NB4 (cell line): ENCODE results near the gene RAPGEF5.

Source experiments
- DNase-seq: peaks from one replicate; pipeline ENCODE4 v3.0.0; 2010; ENCODE audit warnings: low read depth
- H3K4me3 ChIP-seq: one replicate; pipeline ENCODE4 v1.5.1; 2011; ENCODE audit warnings: mild to moderate bottlenecking, low read depth, low read length, moderate library complexity
- MYC ChIP-seq: IDR thresholded peaks from 2 replicates; pipeline ENCODE4 v1.6.1; 2011; ENCODE audit warnings: low read depth, low read length
- POLR2A ChIP-seq: IDR thresholded peaks from 2 replicates; pipeline ENCODE4 v1.6.1; 2011; ENCODE audit warnings: mild to moderate bottlenecking; ENCODE audit not compliant: insufficient read length; ENCODE audit errors: extremely low read depth
- TF ChIP-seq, protein P1 (sequence below): IDR thresholded peaks from 2 replicates; pipeline ENCODE4 v1.6.1; 2011; ENCODE audit warnings: low read depth, low read length
- TF ChIP-seq, protein P2 (sequence below): IDR thresholded peaks from one replicate; pipeline ENCODE4 v1.5.1; 2012; ENCODE audit warnings: low read depth, low read length

The RAPGEF5 gene

DNA sequence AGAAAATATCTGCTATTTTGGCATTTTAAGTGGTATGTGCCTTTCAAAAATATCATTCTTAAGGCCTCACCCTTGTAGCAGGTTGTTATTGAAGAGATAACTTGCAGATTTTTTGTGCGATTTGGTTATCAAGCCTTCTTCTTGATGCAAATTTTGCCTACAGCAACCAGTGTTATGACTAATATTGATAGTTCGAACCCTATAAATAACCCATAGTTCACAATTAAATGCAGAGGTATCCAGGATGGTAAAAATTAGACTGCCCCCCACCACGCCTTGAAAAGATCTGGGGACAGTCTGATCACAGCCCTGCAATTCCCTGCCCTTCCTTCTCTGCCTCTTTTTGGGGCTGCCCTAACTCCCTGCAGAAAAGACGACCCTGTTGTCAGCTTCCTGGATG is 28.4 kb upstream of the RAPGEF5 start:
- DNase-seq = no peak
- no peak overlapping the region for H3K4me3 ChIP-seq
- TF ChIP-seq POLR2A (no peak), MYC (no peak)
- TF ChIP-seq, protein P1, sequence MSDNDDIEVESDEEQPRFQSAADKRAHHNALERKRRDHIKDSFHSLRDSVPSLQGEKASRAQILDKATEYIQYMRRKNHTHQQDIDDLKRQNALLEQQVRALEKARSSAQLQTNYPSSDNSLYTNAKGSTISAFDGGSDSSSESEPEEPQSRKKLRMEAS = no peak
- TF ChIP-seq, protein P2, sequence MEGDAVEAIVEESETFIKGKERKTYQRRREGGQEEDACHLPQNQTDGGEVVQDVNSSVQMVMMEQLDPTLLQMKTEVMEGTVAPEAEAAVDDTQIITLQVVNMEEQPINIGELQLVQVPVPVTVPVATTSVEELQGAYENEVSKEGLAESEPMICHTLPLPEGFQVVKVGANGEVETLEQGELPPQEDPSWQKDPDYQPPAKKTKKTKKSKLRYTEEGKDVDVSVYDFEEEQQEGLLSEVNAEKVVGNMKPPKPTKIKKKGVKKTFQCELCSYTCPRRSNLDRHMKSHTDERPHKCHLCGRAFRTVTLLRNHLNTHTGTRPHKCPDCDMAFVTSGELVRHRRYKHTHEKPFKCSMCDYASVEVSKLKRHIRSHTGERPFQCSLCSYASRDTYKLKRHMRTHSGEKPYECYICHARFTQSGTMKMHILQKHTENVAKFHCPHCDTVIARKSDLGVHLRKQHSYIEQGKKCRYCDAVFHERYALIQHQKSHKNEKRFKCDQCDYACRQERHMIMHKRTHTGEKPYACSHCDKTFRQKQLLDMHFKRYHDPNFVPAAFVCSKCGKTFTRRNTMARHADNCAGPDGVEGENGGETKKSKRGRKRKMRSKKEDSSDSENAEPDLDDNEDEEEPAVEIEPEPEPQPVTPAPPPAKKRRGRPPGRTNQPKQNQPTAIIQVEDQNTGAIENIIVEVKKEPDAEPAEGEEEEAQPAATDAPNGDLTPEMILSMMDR = no peak

DNA sequence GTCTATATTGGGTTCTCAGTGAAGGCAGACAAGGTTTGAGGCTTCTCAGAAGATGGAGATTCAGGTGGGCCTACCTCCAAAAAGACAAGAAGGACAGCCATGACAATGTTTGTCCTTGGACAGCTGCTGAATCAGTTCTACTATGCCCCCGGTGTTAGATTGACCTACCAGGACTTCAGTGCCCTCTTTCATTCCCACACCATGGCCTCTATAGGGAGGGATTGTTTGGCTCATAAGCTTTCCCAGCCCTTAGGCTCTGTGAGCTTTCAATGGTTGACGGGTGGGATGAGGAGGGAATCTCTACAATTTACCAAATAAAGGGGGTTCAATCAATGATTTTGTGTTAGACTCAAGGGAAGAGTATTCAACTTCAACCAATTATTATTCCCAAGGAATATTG is 23.4 kb upstream of the RAPGEF5 start:
- TF ChIP-seq, protein P2 = no peak
- no peak for TF ChIP-seq POLR2A
- no peak for TF ChIP-seq MYC
- TF ChIP-seq, protein P1 = no peak
- DNase-seq = no peak
- H3K4me3 ChIP-seq = no peak overlapping the region

DNA sequence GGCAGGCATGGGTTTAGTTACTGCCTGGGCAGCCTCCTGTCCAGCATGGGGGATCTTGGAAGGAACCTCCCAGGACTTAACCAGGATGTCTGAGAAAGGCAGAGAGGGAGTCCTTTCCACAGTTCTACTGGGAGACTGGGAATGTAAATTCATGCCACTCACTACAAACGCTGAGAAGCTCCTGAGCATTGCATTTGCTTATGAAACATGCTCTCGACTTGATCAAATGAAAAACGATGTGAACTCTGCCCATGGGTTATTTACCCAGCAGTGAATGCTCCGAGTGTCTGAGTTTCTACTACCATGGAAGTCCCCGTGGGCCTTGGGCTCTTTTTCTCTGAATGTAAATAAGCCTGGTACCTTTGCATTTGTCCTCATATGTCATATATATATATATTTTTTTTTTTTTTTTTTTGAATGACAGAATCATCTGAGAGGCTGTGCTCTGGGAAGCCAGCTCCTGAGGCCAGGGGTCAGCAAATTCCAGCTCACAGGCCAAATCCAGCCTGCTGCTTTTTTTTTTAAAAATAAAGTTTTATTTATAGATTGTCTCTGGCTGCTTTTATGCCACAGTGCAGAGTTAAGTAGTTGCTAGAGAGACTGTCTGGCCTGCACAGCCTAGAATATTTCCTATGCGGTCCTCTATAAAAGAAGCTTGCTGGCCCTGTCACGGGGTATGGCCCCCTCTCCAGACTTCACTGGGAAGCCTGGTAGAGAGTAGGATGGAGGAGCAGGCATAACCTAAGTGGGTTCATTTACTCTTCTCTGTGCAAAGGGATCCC is 21.4 kb upstream of the RAPGEF5 start:
- no peak overlapping the region for H3K4me3 ChIP-seq
- DNase-seq = no peak
- TF ChIP-seq, protein P2 = no peak
- TF ChIP-seq MYC (no peak), POLR2A (no peak)
- TF ChIP-seq, protein P1 = no peak

DNA sequence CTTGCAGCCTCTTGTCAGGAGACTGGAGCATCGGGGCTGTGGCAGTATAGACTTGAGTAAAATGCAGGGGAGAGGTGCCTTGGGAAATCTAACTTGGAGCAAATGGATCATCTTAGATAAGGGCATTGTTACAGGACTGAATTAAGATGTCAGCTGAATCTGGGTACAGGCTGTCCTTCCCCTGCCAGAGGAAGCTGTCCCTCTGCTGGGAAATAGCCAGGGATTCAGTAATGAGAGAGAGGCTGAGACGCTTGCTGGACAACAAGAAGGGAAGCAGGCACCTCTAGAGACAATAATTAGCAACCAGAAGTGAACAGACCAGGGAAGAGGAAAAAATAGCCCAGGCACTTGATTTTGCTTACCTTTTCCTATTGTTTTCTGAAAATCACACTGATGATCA is 20.7 kb upstream of the RAPGEF5 start:
- DNase-seq = no peak
- TF ChIP-seq, protein P1 = no peak
- no peak for TF ChIP-seq POLR2A
- no peak for TF ChIP-seq MYC
- TF ChIP-seq, protein P2 = no peak
- no peak overlapping the region for H3K4me3 ChIP-seq

DNA sequence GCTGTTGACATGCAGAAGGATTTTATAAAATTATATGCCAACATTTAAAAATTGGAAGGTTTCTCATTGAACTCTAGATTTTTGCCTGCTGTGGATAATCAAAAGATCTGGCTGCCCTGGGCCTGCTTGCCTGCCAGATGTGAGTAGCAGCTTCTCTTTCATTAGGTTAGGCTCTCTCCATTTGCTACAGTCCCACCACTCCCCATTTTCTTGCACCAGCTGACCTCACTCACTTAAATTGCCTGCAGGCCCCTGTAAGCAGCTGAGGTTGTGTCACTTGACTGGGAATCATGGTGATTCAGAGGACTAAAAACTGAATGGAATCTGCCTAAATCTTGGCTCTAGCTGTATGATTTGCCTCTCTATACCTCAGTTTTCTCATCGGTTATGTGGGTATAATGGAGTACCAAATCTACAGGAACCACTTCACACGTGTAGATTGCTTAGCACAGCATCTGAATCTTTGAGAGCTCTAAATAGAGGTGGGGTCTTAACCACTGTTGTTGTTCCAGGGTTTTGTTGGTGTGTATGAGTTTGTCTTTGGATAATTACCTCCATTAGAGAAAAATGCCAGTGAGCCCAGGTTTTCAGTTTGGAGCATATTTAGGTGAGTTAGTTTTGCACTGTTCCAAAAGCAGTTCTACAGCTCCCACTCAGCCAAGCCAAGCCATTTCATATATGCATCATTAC is 18.6 kb upstream of the RAPGEF5 start:
- TF ChIP-seq, protein P1 = no peak
- no peak for TF ChIP-seq POLR2A
- TF ChIP-seq, protein P2 = no peak
- TF ChIP-seq MYC = no peak
- no peak for DNase-seq
- no peak overlapping the region for H3K4me3 ChIP-seq
